ENCODE data around the gene KDM2B.
A peak's percentile ranks its signal among the peaks of the same experiment; 100 is the strongest.
"Not testable (repeated sequence)": the region's sequence is repeated elsewhere in the genome, so short reads cannot be mapped to it uniquely, and the experiment has no call there.

KDM2B gene

GRCh38 chr12:121583334-121583661 lies 2.5 kb upstream of the KDM2B start:
- DNase-seq (ENCODE audit: low spot score) = not testable (repeated sequence)

GRCh38 chr12:121582583-121583333 lies 1.9 kb upstream of the KDM2B start:
- no peak for DNase-seq (ENCODE audit: low spot score)

GRCh38 chr12:121581686-121582429 lies 1.0 kb upstream of the KDM2B start:
- DNase-seq (ENCODE audit: low spot score) = no peak

- peak; percentile 74 for DNase-seq (ENCODE audit: low spot score)
Measured at GRCh38 chr12:121579981-121580868, 598 bp downstream of the KDM2B start.

GRCh38 chr12:121579190-121579791 lies 1.5 kb downstream of the KDM2B start:
- DNase-seq (ENCODE audit: low spot score) = no peak

- DNase-seq (ENCODE audit: low spot score) = no peak
Measured at GRCh38 chr12:121578230-121579189, 2.3 kb downstream of the KDM2B start.

- no peak for DNase-seq (ENCODE audit: low spot score)
Measured at GRCh38 chr12:121577443-121578180, 3.2 kb downstream of the KDM2B start.

GRCh38 chr12:121576851-121577391 lies 3.9 kb downstream of the KDM2B start:
- no peak for DNase-seq (ENCODE audit: low spot score)

GRCh38 chr12:121575952-121576625 lies 4.7 kb downstream of the KDM2B start:
- DNase-seq (ENCODE audit: low spot score) = no peak

GRCh38 chr12:121575051-121575450 lies 5.8 kb downstream of the KDM2B start:
- no peak for DNase-seq (ENCODE audit: low spot score)

- no peak for DNase-seq (ENCODE audit: low spot score)
Measured at GRCh38 chr12:121574025-121574424, 6.8 kb downstream of the KDM2B start.

GRCh38 chr12:121571920-121572319 lies 8.9 kb downstream of the KDM2B start:
- no peak for DNase-seq (ENCODE audit: low spot score)

GRCh38 chr12:121570467-121571283 lies 10.1 kb downstream of the KDM2B start:
- no peak for DNase-seq (ENCODE audit: low spot score)

- DNase-seq (ENCODE audit: low spot score) = no peak
Measured at GRCh38 chr12:121568971-121569751, 11.7 kb downstream of the KDM2B start.

GRCh38 chr12:121568518-121568917 lies 12.3 kb downstream of the KDM2B start:
- DNase-seq (ENCODE audit: low spot score) = no peak

- no peak for DNase-seq (ENCODE audit: low spot score)
Measured at GRCh38 chr12:121565076-121565475, 15.7 kb downstream of the KDM2B start.

- DNase-seq (ENCODE audit: low spot score) = no peak
Measured at GRCh38 chr12:121562488-121562887, 18.3 kb downstream of the KDM2B start.

GRCh38 chr12:121561009-121561395 lies 19.8 kb downstream of the KDM2B start:
- no peak for DNase-seq (ENCODE audit: low spot score)
